Activated CD8-positive, alpha-beta memory T cell treated with anti-CD3 and anti-CD28 coated beads for 24 hours (primary cell): ENCODE measurements around the gene GLI3.

Experiments
- DNase-seq: peaks from one replicate; pipeline ENCODE4 v3.0.0-alpha.2; 2020

Gene GLI3

GRCh38 chr7:42168512-42168911 lies 68.5 kb downstream of the GLI3 start:
- DNase-seq = no peak

DNA sequence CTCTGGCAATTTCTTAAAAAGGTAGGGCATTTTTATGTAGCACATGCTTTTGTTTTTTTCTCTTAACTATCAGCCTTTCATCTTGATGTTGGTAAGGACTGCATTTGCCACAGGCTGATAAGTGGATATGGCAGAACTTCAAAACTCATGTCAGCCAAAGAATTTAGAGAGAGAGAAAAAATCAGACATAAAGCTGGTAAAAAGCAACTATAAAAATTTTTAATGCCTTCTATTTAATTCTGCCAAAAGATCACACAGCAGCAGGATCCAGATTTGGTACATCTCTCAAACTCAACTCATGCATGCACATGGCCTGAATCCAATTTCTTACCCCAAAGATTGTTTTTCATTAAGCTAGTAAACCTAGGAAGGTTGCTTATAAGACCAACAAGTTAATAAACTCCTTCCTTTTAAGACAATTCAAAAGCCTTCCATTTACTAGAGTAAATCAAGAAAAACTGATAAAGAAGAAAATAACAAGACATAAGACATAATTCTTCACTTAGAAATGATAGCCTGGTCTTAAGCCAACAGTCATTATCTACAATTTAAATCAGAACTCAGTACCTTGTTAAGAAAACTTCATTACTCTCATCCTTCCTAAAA lies 69.3 kb downstream of the GLI3 start:
- no peak for DNase-seq

- no peak for DNase-seq
Measured at GRCh38 chr7:42167206-42167605, 69.8 kb downstream of the GLI3 start.

DNA sequence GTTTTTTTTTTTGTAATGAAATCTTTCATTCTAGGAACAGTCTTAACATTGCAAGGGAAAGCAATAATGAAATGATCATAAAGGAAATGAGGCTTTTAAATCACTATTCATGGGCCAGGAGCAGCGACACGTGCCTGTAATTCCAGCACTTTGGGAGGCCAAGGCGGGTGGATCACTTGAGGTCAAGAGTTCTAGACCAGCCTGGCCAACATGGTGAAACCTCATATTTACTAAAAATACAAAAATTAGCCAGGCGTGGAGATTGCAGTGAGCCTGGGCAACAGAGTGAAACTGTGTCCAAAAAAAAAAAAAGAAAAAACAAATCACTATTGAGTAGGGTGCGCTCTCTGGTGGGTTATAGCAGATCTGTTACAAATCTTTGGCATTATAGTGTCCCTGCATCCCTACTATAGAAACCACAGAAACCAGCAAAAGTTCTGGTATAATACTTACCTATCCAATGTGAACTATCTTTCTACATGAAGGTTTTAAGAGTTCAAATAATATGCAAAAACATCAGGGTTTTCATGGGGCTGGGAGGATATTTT lies 72.1 kb downstream of the GLI3 start:
- no peak for DNase-seq

GRCh38 chr7:42162560-42163325 lies 74.3 kb downstream of the GLI3 start:
- no peak for DNase-seq

DNA sequence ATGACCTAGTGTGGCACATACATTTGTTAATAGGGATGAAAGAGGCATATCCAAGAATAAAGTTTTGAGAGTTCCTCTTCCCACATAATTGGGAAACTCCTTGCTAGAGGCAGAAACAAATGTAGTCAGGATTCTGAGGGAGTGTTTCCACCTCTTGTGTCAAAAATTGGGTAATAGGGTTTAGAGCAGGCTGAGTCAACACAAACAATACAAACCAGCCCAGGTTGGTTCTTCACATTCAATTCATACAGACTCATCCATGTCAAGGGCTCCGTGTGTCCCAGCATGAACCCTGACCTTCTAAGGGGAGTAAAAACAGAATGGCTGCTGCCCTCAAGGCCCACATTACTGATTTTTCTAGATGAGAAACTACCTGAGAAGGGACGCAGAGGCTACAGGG lies 75.3 kb downstream of the GLI3 start:
- no peak for DNase-seq

DNA sequence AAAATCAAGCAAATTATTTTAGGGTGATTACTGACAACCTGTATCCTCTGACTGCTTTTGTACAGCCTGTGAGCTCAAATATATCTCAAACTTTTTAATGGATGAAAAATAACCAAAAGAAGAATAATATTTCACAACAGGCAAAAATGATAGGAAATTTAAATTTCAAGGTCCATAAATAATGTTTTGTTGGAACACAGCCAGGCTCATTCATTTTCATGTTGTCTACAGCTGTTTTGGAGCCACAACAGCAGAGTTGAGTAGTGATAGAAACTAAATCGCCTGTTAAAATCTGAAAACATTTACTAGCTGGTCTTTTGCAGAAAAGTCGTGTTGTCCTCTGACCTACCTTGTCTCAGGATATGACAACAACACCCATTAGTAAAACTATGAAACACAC lies 75.9 kb downstream of the GLI3 start:
- no peak for DNase-seq

- no peak for DNase-seq
Measured at GRCh38 chr7:42159130-42159529, 77.9 kb downstream of the GLI3 start.

DNA sequence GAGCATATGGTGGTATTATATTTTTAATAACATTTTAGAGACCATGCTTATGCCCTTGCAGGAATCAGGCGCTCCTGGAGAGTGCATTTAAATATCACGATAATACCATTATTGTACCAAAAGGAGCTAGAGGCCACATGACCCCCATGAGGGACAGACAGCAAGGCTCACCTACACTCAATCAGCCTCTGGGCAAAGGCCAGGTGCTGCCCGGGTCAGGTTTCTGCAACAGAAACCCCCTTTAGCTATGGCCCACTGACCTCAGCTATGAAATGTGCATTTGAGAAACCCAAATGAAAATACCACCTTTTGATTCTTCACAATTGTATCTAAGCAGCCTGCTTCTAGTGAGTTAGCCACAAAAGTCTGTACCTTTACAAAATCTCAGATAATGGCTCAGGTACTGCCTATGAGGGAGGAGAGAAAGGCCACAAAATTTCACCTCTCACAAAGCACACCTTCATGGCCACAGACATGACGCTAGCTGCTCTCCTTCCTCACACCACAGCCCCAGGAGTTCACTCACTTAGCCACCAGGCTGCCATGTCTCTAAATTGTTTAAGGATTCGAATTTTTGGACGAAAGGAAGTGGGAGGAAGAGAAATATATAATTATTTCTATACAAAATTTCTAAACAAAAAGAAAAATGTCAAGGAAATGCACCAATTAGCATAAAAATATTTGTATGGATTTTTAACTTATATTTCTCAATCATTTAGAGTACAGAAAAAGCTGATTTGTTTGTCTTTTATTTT lies 79.9 kb downstream of the GLI3 start:
- no peak for DNase-seq

- no peak for DNase-seq
Measured at GRCh38 chr7:42156291-42156865, 80.6 kb downstream of the GLI3 start.

- no peak for DNase-seq
Measured at GRCh38 chr7:42155584-42156290, 81.3 kb downstream of the GLI3 start.

GRCh38 chr7:42154173-42154572 lies 82.8 kb downstream of the GLI3 start:
- DNase-seq = no peak

GRCh38 chr7:42152329-42153205 lies 84.4 kb downstream of the GLI3 start:
- no peak for DNase-seq

DNA sequence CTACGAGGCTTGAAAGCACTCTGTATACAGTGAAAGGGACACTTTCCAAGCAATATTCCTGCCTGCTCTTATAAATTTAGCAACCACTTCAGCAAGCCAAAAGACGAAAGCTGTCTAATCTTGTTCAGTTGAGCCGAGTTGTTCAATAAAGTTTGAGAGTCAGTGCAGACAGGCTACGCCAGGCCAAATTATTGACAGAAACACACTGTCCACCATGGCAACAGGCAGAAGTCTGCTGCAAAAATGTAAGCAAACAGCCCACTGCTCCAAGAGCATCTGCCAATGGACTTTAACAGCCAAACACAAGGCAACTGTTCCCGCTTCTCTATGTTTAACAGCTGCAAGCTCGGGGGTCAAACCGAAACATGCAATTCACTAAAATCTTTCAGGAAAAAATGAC lies 85.7 kb downstream of the GLI3 start:
- DNase-seq = no peak

- no peak for DNase-seq
Measured at GRCh38 chr7:42145539-42145938, 91.5 kb downstream of the GLI3 start.

GRCh38 chr7:42144604-42145003 lies 92.4 kb downstream of the GLI3 start:
- no peak for DNase-seq

GRCh38 chr7:42143711-42144600 lies 93.1 kb downstream of the GLI3 start:
- no peak for DNase-seq

DNA sequence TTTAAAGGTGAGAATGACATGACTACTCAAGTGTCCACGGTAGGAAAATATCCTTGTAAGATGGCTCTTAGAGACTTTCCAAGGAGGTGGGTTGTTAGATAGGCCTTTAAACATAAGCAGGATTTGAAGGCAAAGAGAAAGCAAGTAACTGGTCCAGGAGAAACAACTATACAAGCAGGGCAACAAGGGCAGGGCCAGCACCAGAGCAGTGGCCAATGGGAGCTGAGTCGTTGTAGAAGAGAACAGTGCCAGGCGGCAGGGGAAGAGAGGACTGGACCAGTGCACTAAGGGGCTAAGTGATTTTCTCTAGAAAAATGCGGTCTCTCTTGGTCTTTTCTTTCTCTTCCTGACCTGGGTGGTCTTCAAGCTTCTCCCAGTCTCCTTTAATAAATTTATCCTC lies 94.9 kb downstream of the GLI3 start:
- DNase-seq = no peak

DNA sequence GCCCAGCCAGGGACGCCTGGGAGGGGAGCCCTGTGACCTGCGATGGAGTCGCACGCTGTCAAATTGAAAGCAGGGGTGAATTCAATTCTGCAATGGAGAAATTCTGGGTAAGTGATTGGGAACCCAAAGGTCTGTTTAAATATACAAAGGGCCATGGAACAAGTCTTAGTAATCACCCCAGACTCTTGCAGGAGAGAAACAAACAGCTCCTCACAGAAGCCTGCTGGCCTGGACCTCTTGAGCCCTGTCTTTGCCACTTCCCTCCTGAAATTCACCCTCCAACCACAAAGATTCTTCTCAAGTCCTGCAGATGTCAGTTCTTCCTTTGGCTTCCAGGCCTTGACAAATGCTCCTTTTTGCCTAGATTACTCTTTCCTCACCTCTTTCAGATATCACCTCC lies 97.3 kb downstream of the GLI3 start:
- DNase-seq = no peak

GRCh38 chr7:42138691-42139090 lies 98.3 kb downstream of the GLI3 start:
- DNase-seq = no peak

- no peak for DNase-seq
Measured at GRCh38 chr7:42137941-42138340, 99.1 kb downstream of the GLI3 start.
